Common myeloid progenitor, CD34-positive (primary cell): Measurements from ENCODE around the gene B4GALT5.
"Not testable (repeated sequence)": the region's sequence is repeated elsewhere in the genome, so short reads cannot be mapped to it uniquely, and the experiment has no call there.

ENCODE experiments used
- CTCF ChIA-PET: fragments of 350-600 bp; sonication (Branson Sonifier 250); formaldehyde crosslinking; loops from one replicate; lab custom pipeline; 2021; ENCODE audit warnings: antibody characterized with exemption; lab: Charles Lee
- POLR2A ChIA-PET: fragments of 350-600 bp; sonication (Branson Sonifier 250); formaldehyde crosslinking; loops from one replicate; lab custom pipeline; 2021; ENCODE audit warnings: antibody characterized with exemption; lab: Charles Lee
- DNase-seq, 3 donors: peaks; one replicate each; pipeline versions ENCODE4 v3.0.0 to v3.0.0-alpha.2; 2013
- H3K27ac ChIP-seq, 2 experiments: 1 replicate in 1 of 2; 2 replicates in 1 of 2; pipeline ENCODE4 v1.7.0; 2013; ENCODE audit warnings: inconsistent platforms in 2 of 2, low read length in 2 of 2, mild to moderate bottlenecking in 2 of 2, low read depth in 1 of 2, moderate library complexity in 1 of 2; ENCODE audit not compliant: severe bottlenecking in 2 of 2, insufficient read depth in 1 of 2, poor library complexity in 1 of 2
- H3K27me3 ChIP-seq, 5 experiments: replicated peaks in 2 of 5; 1 replicate in 3 of 5; 2 replicates in 2 of 5; pipeline versions ENCODE4 v1.6.1 to v1.7.0; 2013; ENCODE audit warnings: low read length in 4 of 5, mild to moderate bottlenecking in 2 of 5, moderate library complexity in 2 of 5, inconsistent platforms in 1 of 5; ENCODE audit not compliant: insufficient read depth in 5 of 5, control insufficient read depth in 4 of 5
- H3K36me3 ChIP-seq, 4 experiments: 1 replicate in 2 of 4; 2 replicates in 2 of 4; pipeline versions ENCODE4 v1.6.1 to v1.7.0; 2013; ENCODE audit warnings: low read length in 3 of 4, control low read depth in 1 of 4, mild to moderate bottlenecking in 1 of 4; ENCODE audit not compliant: control insufficient read depth in 4 of 4, insufficient read depth in 4 of 4
- H3K4me1 ChIP-seq, 4 experiments: 1 replicate in 3 of 4; 2 replicates in 1 of 4; pipeline versions ENCODE4 v1.6.1 to v1.7.1; 2013; ENCODE audit warnings: low read length in 3 of 4, mild to moderate bottlenecking in 3 of 4, control low read depth in 1 of 4, inconsistent platforms in 1 of 4, moderate library complexity in 1 of 4; ENCODE audit not compliant: control insufficient read depth in 4 of 4, insufficient read depth in 4 of 4; ENCODE audit errors: control extremely low read depth in 1 of 4
- H3K4me3 ChIP-seq, 7 experiments: 1 replicate in 4 of 7; 2 replicates in 3 of 7; pipeline versions ENCODE4 v1.5.1 to v1.7.0; 2013; ENCODE audit warnings: mild to moderate bottlenecking in 7 of 7, low read length in 6 of 7, moderate library complexity in 6 of 7, inconsistent platforms in 2 of 7, low read depth in 2 of 7, control low read depth in 1 of 7; ENCODE audit not compliant: insufficient read depth in 4 of 7, control insufficient read depth in 1 of 7; ENCODE audit errors: extremely low read depth in 1 of 7
- H3K9me3 ChIP-seq, 5 experiments: 1 replicate in 4 of 5; 2 replicates in 1 of 5; pipeline versions ENCODE4 v1.6.1 to v1.7.1; 2013; ENCODE audit warnings: low read length in 4 of 5, mild to moderate bottlenecking in 2 of 5, inconsistent platforms in 1 of 5, low read depth in 1 of 5, moderate library complexity in 1 of 5; ENCODE audit not compliant: control insufficient read depth in 4 of 5, insufficient read depth in 2 of 5; ENCODE audit errors: control extremely low read depth in 1 of 5
- WGBS: methylation state at CpG from one replicate; pipeline ENCODE4 v1.1.5; 2013; ENCODE audit not compliant: insufficient coverage; 5-methylcytosine and 5-hydroxymethylcytosine counted together

B4GALT5 gene

DNA sequence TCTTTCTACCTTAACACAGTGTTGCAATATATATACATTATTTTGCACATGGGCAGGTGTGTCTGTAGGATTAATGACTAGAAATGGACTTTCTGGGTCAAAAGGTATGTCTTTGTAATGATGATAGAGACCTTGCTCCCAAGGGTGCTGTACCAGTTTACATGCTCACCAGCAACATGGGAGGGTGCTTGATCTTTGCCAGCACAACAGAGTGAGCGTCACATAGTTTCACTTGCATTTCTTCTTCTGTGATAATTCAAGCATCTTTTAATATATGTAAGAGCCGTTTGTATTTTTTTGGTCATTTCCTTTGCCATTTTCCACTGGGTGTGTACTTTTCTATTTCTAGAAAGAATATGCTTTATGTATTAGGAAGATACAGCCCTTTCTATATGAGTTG lies 23.6 kb upstream of the B4GALT5 start:
- Histone ChIP-seq H3K4me3 (no peak overlapping the region), H3K9me3 (no peaks in the 10 kb centered on the region), H3K4me1 (no peaks in the 10 kb centered on the region), H3K27ac (no peak overlapping the region), H3K36me3 (no peaks in the 10 kb centered on the region), H3K27me3 (no peaks in the 10 kb centered on the region)
- no CpG with 5 or more reads among the region's 2 CpGs for WGBS
- ChIA-PET CTCF (no interaction called here), POLR2A (no interaction called here)
- no peak for DNase-seq

DNA sequence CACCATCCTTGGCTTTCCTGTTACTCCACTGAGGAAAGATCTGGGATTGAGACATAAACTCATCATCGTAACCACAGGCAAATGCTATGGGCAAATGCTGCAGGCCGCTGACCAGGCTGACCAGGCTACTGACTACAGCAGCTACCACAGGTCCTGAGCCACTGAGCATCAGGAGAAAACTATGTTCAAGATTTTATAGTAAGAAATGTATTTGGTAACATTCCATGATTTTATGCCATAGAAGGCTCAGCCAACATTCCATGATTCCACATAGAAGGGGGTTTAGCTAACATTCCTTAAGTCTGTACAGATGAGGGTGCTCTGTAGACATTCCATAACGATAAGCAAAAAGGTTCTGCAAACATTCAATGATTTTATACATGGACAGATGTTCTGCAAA lies 16.1 kb upstream of the B4GALT5 start:
- Histone ChIP-seq H3K4me3 (no peak overlapping the region), H3K27me3 (no peaks in the 10 kb centered on the region), H3K4me1 (peaks cover 2 to 10% (median 5%) of the 10 kb centered on the region in 4 experiments), H3K27ac (no peak overlapping the region), H3K36me3 (no peaks in the 10 kb centered on the region), H3K9me3 (peaks cover 0 to 4% (median 0%) of the 10 kb centered on the region in 5 experiments)
- CTCF ChIA-PET, result no interaction called here
- 100% methylated on average over 3 of the region's 3 CpGs for WGBS
- no peak for DNase-seq
- POLR2A ChIA-PET, result no interaction called here

DNA sequence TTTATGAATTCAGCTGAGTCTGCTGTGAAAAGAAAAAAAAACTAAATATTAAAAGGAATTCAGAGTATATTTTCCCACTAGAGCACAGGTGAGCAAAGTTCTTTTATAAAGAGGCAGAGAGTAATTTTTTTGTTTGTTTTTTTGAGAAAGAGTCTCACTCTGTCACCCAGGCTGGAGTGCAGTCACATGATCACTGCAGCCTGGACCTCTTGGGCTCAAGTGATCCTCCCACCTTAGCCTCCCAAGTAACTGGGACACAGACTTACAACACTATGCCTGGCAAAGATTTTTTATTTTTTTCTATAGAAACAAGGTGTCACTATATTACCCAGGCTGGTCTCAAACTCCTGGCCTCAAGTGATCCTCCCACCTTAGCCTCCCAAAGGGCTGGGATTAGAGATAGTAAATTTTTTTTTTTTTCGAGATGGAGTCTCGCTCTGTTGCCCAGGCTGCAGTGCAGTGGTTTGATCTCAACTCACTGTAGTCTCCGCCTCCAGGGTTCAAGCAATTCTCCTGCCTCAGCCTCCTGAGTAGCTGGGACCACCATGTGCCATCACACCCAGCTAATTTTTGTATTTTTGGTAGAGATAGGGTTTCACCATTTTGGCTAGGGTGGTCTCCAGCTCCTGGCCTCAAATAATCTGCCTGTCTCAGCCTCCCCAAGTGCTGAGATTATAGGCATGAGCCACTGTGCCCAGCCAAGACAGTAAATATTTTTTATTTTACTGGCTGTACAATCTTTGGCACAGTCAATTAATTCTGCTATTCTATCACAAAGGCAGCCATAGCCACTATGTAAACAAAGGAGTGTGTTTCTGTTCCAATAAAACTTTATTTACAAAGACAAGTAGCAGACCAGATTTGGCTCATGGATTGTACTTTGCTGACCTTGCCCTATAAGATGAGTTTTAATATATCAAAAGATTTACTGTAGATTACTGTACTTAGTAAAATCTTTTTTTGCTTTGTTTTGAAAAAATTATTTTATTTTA lies 14.5 kb upstream of the B4GALT5 start:
- H3K4me1 ChIP-seq, result peaks cover 7 to 17% (median 10%) of the 10 kb centered on the region in 4 experiments
- no CpG with 5 or more reads among the region's 3 CpGs for WGBS
- H3K27me3 ChIP-seq, result no peaks in the 10 kb centered on the region
- no peak for DNase-seq
- ChIA-PET POLR2A (interaction anchor here (0.7 kb wide), 1 partner anchor 275 kb away, joined by 3 read pairs; no protein-coding TSS in a partner anchor), CTCF (no interaction called here)
- no peak overlapping the region for H3K4me3 ChIP-seq
- no peak overlapping the region for H3K27ac ChIP-seq
- no peaks in the 10 kb centered on the region for H3K36me3 ChIP-seq
- peaks cover 0 to 4% (median 0%) of the 10 kb centered on the region in 5 experiments for H3K9me3 ChIP-seq

DNA sequence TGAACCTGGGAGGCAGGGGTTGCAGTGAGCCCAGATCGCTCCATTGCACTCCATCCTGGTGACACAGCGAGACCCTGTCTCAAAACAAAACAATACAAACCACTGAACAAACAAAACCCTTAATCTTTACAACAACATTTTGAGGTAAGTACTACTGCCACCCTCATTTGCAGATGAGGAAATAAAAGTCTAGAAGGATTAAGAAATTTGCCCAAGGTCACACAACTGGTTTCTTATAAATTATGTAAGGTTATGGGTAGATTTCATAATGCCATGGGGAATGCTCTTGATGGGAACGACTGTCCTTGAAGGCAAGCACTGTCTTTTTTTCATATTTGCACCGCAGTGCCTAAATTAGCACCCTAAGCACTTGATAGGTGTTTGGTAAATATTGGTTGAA lies 13.8 kb upstream of the B4GALT5 start:
- CTCF ChIA-PET, result interaction anchor here (0.6 kb wide), 1 partner anchor 11 kb away, joined by 3 read pairs; no protein-coding TSS in a partner anchor
- Histone ChIP-seq H3K4me3 (no peak overlapping the region), H3K36me3 (no peaks in the 10 kb centered on the region), H3K27me3 (no peaks in the 10 kb centered on the region), H3K27ac (no peak overlapping the region), H3K4me1 (peaks cover 7 to 17% (median 10%) of the 10 kb centered on the region in 4 experiments), H3K9me3 (peaks cover 0 to 4% (median 0%) of the 10 kb centered on the region in 5 experiments)
- 100% methylated on average over 1 of the region's 4 CpGs for WGBS
- POLR2A ChIA-PET, result no interaction called here
- no peak for DNase-seq

DNA sequence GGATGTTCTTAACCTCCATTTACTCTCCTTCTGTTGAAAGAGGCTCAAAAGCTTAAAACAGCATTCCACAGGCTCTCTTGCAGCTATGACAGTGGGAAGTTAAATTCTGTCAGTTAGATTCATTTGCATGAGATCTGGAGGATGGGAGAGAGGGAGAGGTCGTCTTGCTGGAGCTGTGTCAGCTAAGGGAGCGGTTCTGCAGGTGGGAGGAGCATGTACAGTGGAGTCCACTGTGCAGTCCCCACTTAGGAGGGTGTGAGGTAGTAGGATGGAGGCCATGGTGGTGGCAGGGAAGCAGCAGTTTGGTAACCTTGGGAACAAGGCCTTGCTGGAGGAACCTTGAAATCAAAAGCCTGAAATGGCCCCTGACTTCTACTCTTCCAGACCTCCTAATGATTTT lies 12.0 kb upstream of the B4GALT5 start:
- WGBS, result 93% methylated on average over 2 of the region's 2 CpGs
- Histone ChIP-seq H3K4me3 (no peak overlapping the region), H3K36me3 (no peaks in the 10 kb centered on the region), H3K4me1 (peaks cover 7 to 17% (median 10%) of the 10 kb centered on the region in 4 experiments), H3K27me3 (no peaks in the 10 kb centered on the region), H3K27ac (no peak overlapping the region), H3K9me3 (peaks cover 0 to 4% (median 0%) of the 10 kb centered on the region in 5 experiments)
- DNase-seq, result no peak
- ChIA-PET POLR2A (no interaction called here), CTCF (interaction anchor here (1.7 kb wide), 1 partner anchor 105 kb away, joined by 3 read pairs; no protein-coding TSS in a partner anchor)

DNA sequence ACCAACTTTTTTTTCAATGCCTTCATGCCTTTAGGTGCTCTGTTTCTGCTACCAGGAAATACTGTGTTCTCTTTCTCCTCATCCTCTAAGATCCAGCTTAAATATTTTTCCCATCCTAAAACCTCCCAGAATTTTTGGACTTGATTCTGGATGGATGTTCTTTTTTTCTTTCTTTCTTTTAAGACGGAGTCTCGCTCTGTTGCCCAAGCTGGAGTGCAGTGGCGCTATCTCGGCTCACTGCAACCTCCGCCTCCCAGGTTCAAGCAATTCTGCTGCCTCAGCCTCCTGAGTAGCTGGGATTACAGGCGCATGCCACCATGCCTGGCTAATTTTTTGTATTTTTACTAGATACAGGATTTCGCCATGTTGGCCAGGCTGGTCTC lies 11.5 kb upstream of the B4GALT5 start:
- H3K9me3 ChIP-seq, DNase-seq, H3K36me3 ChIP-seq, H3K27me3 ChIP-seq, H3K27ac ChIP-seq, POLR2A ChIA-PET: not testable (repeated sequence)
- H3K4me3 ChIP-seq, result peak overlapping the region in 1 of 7 experiments; percentile 59
- H3K4me1 ChIP-seq, result peaks cover 7 to 17% (median 10%) of the 10 kb centered on the region in 4 experiments
- 90% methylated on average over 6 of the region's 7 CpGs for WGBS
- CTCF ChIA-PET, result interaction anchor here (1.7 to 2.8 kb wide), 2 partner anchors 11 to 105 kb away, joined by 3 to 10 read pairs; partner anchors contain the start of gene B4GALT5
